ENCODE measurements around the gene CCNB3.

GRCh38 chrX:50200907-50201306 lies 3.7 kb upstream of the CCNB3 start, which contains the start of gene AKAP4:
- TF ChIP-seq FOXA1 (IDR thresholded peaks at IDR 0.05) (no peak), HDGF (IDR thresholded peaks at IDR 0.05; ENCODE audit: borderline replicate concordance) (no peak)

Data from HEK293T (cell line).